ENCODE data around the gene MKI67.

DNA sequence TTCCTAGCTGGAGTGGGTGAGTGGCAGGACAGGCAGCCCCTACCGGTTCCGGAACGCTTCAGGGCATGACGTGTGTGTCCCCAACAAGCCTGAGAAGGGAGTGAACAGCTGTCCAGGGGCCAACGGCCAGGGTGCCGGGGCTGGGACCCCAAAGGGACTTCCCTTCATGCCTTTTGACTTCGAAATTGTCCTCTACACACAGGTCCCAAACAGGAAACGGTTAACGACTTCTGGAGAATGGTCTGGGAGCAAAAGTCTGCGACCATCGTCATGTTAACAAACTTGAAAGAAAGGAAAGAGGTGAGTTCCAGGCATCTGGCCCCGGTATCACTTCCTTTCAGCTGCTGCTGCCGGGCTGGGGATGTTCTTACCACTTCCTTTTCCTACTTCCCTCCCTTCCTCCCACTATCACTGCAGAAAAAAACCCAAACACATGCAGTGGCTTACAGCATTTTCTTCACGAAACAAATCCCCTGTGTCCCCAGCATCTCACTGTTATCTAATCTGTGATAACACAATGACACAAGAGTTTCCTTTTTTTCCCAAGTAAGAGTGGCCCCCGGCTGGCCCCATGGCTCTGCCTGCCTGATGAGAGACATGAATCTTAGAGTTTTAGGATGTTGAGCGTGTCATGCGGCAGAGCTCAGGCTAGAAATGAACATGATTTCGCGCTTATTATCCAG, 63.2 kb downstream of the MKI67 start:
- TF ChIP-seq, protein P1, sequence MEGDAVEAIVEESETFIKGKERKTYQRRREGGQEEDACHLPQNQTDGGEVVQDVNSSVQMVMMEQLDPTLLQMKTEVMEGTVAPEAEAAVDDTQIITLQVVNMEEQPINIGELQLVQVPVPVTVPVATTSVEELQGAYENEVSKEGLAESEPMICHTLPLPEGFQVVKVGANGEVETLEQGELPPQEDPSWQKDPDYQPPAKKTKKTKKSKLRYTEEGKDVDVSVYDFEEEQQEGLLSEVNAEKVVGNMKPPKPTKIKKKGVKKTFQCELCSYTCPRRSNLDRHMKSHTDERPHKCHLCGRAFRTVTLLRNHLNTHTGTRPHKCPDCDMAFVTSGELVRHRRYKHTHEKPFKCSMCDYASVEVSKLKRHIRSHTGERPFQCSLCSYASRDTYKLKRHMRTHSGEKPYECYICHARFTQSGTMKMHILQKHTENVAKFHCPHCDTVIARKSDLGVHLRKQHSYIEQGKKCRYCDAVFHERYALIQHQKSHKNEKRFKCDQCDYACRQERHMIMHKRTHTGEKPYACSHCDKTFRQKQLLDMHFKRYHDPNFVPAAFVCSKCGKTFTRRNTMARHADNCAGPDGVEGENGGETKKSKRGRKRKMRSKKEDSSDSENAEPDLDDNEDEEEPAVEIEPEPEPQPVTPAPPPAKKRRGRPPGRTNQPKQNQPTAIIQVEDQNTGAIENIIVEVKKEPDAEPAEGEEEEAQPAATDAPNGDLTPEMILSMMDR (IDR thresholded peaks at IDR 0.05; ENCODE audit: low read length), result no peak
- TF ChIP-seq EZH2 (optimal IDR thresholded peaks at IDR 0.05; ENCODE audit: low read depth, low read length) (no peak), EZH2phosphoT487 (IDR thresholded peaks at IDR 0.05; ENCODE audit: low read length) (no peak)
